ENCODE data around the gene LRRC23. TPM values are rescaled to one million over a fixed set of nuclear protein-coding genes. Genes with fewer than 3 reads are reported as not detected.

The LRRC23 gene
- total and polyA plus RNA-seq, 2 donors from 2014 or later: 16.6 to 19.7 TPM

GRCh38 chr12:6936194-6936635 is 31.6 kb downstream of the LRRC23 start:
- Histone ChIP-seq H3K27ac (ENCODE audit: low read depth in 2 of 2, low read length in 2 of 2) (no peak overlapping the region), H3K27me3 (ENCODE audit: control insufficient read depth, insufficient read depth, low read length) (no peaks in the 10 kb centered on the region), H3K4me1 (ENCODE audit: control insufficient read depth in 2 of 3, insufficient read depth in 2 of 3, low read depth in 1 of 3, low read length in 3 of 3) (peaks cover 0 to 19% (median 17%) of the 10 kb centered on the region in 3 donors), H3K4me3 (ENCODE audit: low read length in 3 of 3) (no peak overlapping the region), H3K9ac (ENCODE audit: low read length in 3 of 3) (no peak overlapping the region), H3K36me3 (ENCODE audit: control insufficient read depth in 2 of 3, insufficient read depth in 3 of 3, low read length in 3 of 3) (peaks cover 4 to 10% (median 5%) of the 10 kb centered on the region in 3 donors), H3K9me3 (ENCODE audit: control insufficient read depth in 2 of 3, insufficient read depth in 1 of 3, low read length in 3 of 3) (no peaks in the 10 kb centered on the region)
- DNase-seq (peak in 1 of 5 donors; percentile 77), FAIRE-seq (no peak)
- intact Hi-C loops (cut with DNase I): no loop called here
- no peak for TF ChIP-seq CTCF (IDR thresholded peaks at IDR 0.05; ENCODE audit: borderline replicate concordance, extremely low read depth, insufficient read depth)

DNA sequence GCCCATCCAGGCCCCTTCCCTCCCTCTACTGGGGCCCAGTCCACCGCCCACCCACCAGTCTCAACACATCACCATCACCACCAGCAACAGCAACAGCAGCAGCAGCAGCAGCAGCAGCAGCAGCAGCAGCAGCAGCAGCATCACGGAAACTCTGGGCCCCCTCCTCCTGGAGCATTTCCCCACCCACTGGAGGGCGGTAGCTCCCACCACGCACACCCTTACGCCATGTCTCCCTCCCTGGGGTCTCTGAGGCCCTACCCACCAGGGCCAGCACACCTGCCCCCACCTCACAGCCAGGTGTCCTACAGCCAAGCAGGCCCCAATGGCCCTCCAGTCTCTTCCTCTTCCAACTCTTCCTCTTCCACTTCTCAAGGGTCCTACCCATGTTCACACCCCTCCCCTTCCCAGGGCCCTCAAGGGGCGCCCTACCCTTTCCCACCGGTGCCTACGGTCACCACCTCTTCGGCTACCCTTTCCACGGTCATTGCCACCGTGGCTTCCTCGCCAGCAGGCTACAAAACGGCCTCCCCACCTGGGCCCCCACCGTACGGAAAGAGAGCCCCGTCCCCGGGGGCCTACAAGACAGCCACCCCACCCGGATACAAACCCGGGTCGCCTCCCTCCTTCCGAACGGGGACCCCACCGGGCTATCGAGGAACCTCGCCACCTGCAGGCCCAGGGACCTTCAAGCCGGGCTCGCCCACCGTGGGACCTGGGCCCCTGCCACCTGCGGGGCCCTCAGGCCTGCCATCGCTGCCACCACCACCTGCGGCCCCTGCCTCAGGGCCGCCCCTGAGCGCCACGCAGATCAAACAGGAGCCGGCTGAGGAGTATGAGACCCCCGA is 32.2 kb downstream of the LRRC23 start:
- H3K4me1 ChIP-seq (ENCODE audit: control insufficient read depth in 2 of 3, insufficient read depth in 2 of 3, low read depth in 1 of 3, low read length in 3 of 3): peaks cover 0 to 19% (median 17%) of the 10 kb centered on the region in 3 donors
- H3K9me3 ChIP-seq (ENCODE audit: control insufficient read depth in 2 of 3, insufficient read depth in 1 of 3, low read length in 3 of 3): no peaks in the 10 kb centered on the region
- TF ChIP-seq CTCF (IDR thresholded peaks at IDR 0.05; ENCODE audit: borderline replicate concordance, extremely low read depth, insufficient read depth): no peak
- FAIRE-seq (no peak), DNase-seq (peak in 2 of 5 donors; percentile 65 to 92)
- peak overlapping the region in 1 of 3 donors; percentile 73 for H3K4me3 ChIP-seq (ENCODE audit: low read length in 3 of 3)
- peak overlapping the region in 1 of 3 donors; percentile 86 for H3K9ac ChIP-seq (ENCODE audit: low read length in 3 of 3)
- H3K27ac ChIP-seq (ENCODE audit: low read depth in 2 of 2, low read length in 2 of 2): peak overlapping the region; percentile 78 to 91
- no peaks in the 10 kb centered on the region for H3K27me3 ChIP-seq (ENCODE audit: control insufficient read depth, insufficient read depth, low read length)
- intact Hi-C loops (cut with DNase I): no loop called here
- peaks cover 5 to 10% (median 7%) of the 10 kb centered on the region in 3 donors for H3K36me3 ChIP-seq (ENCODE audit: control insufficient read depth in 2 of 3, insufficient read depth in 3 of 3, low read length in 3 of 3)

DNA sequence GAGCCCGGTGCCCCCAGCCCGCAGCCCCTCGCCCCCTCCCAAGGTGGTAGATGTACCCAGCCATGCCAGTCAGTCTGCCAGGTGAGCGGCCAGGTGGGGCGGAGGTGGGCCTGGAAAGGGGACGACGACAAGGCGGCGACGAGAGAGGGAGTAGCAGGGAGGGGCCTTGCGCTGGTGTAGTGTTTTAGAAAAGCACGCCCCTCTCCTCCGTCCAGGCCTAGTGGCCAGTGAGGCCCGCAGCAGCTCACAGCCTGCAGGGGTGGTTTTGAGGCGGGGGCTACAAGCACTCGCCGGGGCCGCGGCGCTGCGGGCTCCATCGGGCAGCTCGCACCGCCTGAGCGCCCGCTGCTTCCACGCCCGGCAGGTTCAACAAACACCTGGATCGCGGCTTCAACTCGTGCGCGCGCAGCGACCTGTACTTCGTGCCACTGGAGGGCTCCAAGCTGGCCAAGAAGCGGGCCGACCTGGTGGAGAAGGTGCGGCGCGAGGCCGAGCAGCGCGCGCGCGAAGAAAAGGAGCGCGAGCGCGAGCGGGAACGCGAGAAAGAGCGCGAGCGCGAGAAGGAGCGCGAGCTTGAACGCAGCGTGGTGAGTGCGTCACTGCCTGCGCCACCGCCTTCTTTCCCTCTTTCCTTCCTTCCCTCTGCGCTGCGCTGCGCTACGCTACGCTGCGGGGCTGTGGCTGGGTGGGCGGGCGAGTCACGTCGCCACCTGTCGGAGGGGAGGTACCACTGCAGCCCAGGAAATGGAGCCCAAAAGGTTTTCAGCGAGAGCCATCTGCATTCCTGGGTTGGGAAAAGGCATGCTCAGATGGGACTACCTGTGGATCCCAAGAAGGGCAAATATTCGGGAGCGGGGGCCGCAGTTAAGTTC is 33.1 kb downstream of the LRRC23 start:
- Histone ChIP-seq H3K27me3 (ENCODE audit: control insufficient read depth, insufficient read depth, low read length) (no peaks in the 10 kb centered on the region), H3K36me3 (ENCODE audit: control insufficient read depth in 2 of 3, insufficient read depth in 3 of 3, low read length in 3 of 3) (peaks cover 3 to 10% (median 4%) of the 10 kb centered on the region in 3 donors), H3K9ac (ENCODE audit: low read length in 3 of 3) (peak overlapping the region; percentile 30 to 86 (median 35)), H3K27ac (ENCODE audit: low read depth in 2 of 2, low read length in 2 of 2) (peak overlapping the region; percentile 78 to 91), H3K4me1 (ENCODE audit: control insufficient read depth in 2 of 3, insufficient read depth in 2 of 3, low read depth in 1 of 3, low read length in 3 of 3) (peaks cover 0 to 16% (median 13%) of the 10 kb centered on the region in 3 donors), H3K4me3 (ENCODE audit: low read length in 3 of 3) (peak overlapping the region; percentile 49 to 73 (median 60)), H3K9me3 (ENCODE audit: control insufficient read depth in 2 of 3, insufficient read depth in 1 of 3, low read length in 3 of 3) (no peaks in the 10 kb centered on the region)
- intact Hi-C loops (cut with DNase I): no loop called here
- DNase-seq (peak; percentile 96 to 98 (median 98)), FAIRE-seq (peak; percentile 83)
- TF ChIP-seq CTCF (IDR thresholded peaks at IDR 0.05; ENCODE audit: borderline replicate concordance, extremely low read depth, insufficient read depth): peak; percentile 97
